K562 (cell line): ENCODE results near the gene JUNB. TPM values are rescaled to one million over a fixed set of nuclear protein-coding genes. Genes with fewer than 3 reads are reported as not detected.

Source experiments
- ATAC-seq: fragments of 200-7000 bp; cut with Tn5 transposase; 3 replicates; pipeline ENCODE4 v1.9.1; 2020; ENCODE audit warnings: moderate library complexity
- BruUV-seq: library from RNA; stranded (reverse); fragments of 400-500 nt; replicated peaks from 2 replicates; lab custom pipeline; 2021; lab: Mats Ljungman, UMichigan
- CTCF ChIA-PET: fragments of 300-600 bp; formaldehyde crosslinking; extraction: SDS; loops from one replicate; lab custom pipeline; 2021; ENCODE audit warnings: low intra/inter-chr PET ratio; lab: Yijun Ruan, JAX
- POLR2A ChIA-PET: fragments of 300-600, 350-650 bp; sonication (Branson Sonifier 250); formaldehyde crosslinking; extraction: SDS; loops from one replicate; lab custom pipeline; 2021; ENCODE audit warnings: antibody characterized with exemption, inconsistent platforms; lab: Yijun Ruan, JAX
- DNase-seq, 4 experiments: peaks; one replicate each; pipeline versions ENCODE4 v3.0.0 to v3.0.0-alpha.2; 2011 to 2018; ENCODE audit warnings: low spot score in 3 of 4, mixed read lengths in 3 of 4; ENCODE audit errors: extremely low read depth in 1 of 4
- FAIRE-seq: peaks from 2 replicates; lab custom pipeline; 2011; peaks lifted over from hg19 to GRCh38; lab: Jason Lieb, UNC
- H2AFZ ChIP-seq: 2 replicates; pipeline ENCODE4 v1.6.0; 2011; ENCODE audit warnings: low read depth, low read length, control low read depth, inconsistent platforms
- H3K27ac ChIP-seq: fragments of 200-600 bp; 3 replicates; pipeline ENCODE4 v1.8.0; 2011; ENCODE audit warnings: low read depth, mild to moderate bottlenecking, control low read depth, inconsistent platforms, low read length, moderate library complexity, mixed read lengths; ENCODE audit errors: extremely low read depth
- H3K27me3 ChIP-seq, 2 experiments: fragments of 300-600 bp in 1 of 2; 2 replicates in 1 of 2; 3 replicates in 1 of 2; pipeline versions ENCODE4 v1.6.0 to v1.8.0; 2011; ENCODE audit warnings: inconsistent platforms in 2 of 2, low read length in 2 of 2, mild to moderate bottlenecking in 1 of 2, mixed read lengths in 1 of 2, moderate library complexity in 1 of 2; ENCODE audit not compliant: control insufficient read depth in 2 of 2, insufficient read depth in 2 of 2
- H3K36me3 ChIP-seq: fragments of 300-600 bp; 3 replicates; pipeline ENCODE4 v1.8.0; 2011; ENCODE audit warnings: mild to moderate bottlenecking, low read length, inconsistent platforms; ENCODE audit not compliant: control insufficient read depth, insufficient read depth
- H3K4me1 ChIP-seq, 2 experiments: fragments of 200-600 bp in 1 of 2; replicated peaks in 1 of 2; 2 replicates in 1 of 2; 3 replicates in 1 of 2; pipeline versions ENCODE4 v1.5.1 to v1.8.0; 2011; ENCODE audit warnings: inconsistent platforms in 2 of 2, low read length in 2 of 2, mild to moderate bottlenecking in 1 of 2, mixed read lengths in 1 of 2, moderate library complexity in 1 of 2; ENCODE audit not compliant: control insufficient read depth in 2 of 2, insufficient read depth in 2 of 2
- H3K4me2 ChIP-seq: 2 replicates; pipeline ENCODE4 v1.6.1; 2011; ENCODE audit warnings: low read length, control low read depth, inconsistent platforms, mixed read lengths; ENCODE audit not compliant: insufficient read depth
- H3K4me3 ChIP-seq: fragments of 200-600 bp; sonication (generic), shearing (Covaris generic); 2 replicates; pipeline ENCODE4 v1.5.1; 2016; ENCODE audit warnings: control low read depth, inconsistent platforms
- H3K79me2 ChIP-seq: fragments of 200-600 bp; 3 replicates; pipeline ENCODE4 v1.8.0; 2011; ENCODE audit warnings: low read length, inconsistent platforms; ENCODE audit not compliant: control insufficient read depth, insufficient read depth
- H3K9ac ChIP-seq, 2 experiments: 2 replicates each; pipeline versions ENCODE4 v1.6.0 to v1.6.1; 2011; ENCODE audit warnings: low read depth in 2 of 2, low read length in 2 of 2, control low read depth in 1 of 2, inconsistent platforms in 1 of 2, mild to moderate bottlenecking in 1 of 2, mixed read lengths in 1 of 2; ENCODE audit not compliant: insufficient read depth in 1 of 2
- H3K9me1 ChIP-seq: one replicate; pipeline ENCODE4 v1.6.0; 2011; ENCODE audit warnings: inconsistent platforms, mild to moderate bottlenecking, low read length, moderate library complexity; ENCODE audit not compliant: control insufficient read depth, insufficient read depth
- H3K9me3 ChIP-seq: replicated peaks from 2 replicates; pipeline ENCODE4 v1.5.1; 2011; ENCODE audit warnings: low read depth, low read length, inconsistent platforms; ENCODE audit not compliant: control insufficient read depth, insufficient read depth
- H4K20me1 ChIP-seq: replicated peaks from 2 replicates; pipeline ENCODE4 v1.6.1; 2011; ENCODE audit warnings: low read length, inconsistent platforms, mixed read lengths; ENCODE audit not compliant: control insufficient read depth, insufficient read depth
- ARNT ChIP-seq, 2 experiments: fragments of 450-650 bp; IDR thresholded peaks; 2 replicates each; pipeline ENCODE4 v1.6.1; 2016; ENCODE audit warnings: mild to moderate bottlenecking in 1 of 2
- CEBPZ ChIP-seq: fragments of 150-350 bp; IDR thresholded peaks from 2 replicates; pipeline ENCODE4 v1.6.1; 2014; ENCODE audit warnings: low read depth, mild to moderate bottlenecking, low read length, borderline replicate concordance
- DIDO1 ChIP-seq: fragments of 450-650 bp; IDR thresholded peaks from 2 replicates; pipeline ENCODE4 v1.6.1; 2016; ENCODE audit warnings: low read depth, missing biosample characterization, missing genetic modification characterization
- HSF4 ChIP-seq: fragments of 250-450 bp; sonication (Bioruptor Pico); IDR thresholded peaks from 2 replicates; pipeline ENCODE4 v2.1.2; 2022; ENCODE audit warnings: mild to moderate bottlenecking, moderate library complexity, borderline replicate concordance
- IFI16 ChIP-seq: fragments of 250-450 bp; sonication (Bioruptor Pico); IDR thresholded peaks from 2 replicates; pipeline ENCODE4 v2.1.2; 2022; ENCODE audit warnings: mild to moderate bottlenecking, inconsistent platforms
- IRF2 ChIP-seq: sonication (generic); formaldehyde crosslinking; IDR thresholded peaks from 2 replicates; pipeline ENCODE4 v1.8.1; 2022; ENCODE audit warnings: mild to moderate bottlenecking, missing genetic modification reagents
- JUN ChIP-seq, 2 experiments: sonication (generic) in 1 of 2; formaldehyde crosslinking in 1 of 2; IDR thresholded peaks; 2 replicates each; pipeline versions ENCODE4 v1.6.1 to v1.8.0; 2012 to 2022; ENCODE audit warnings: borderline replicate concordance in 2 of 2, mild to moderate bottlenecking in 2 of 2, improper control_type of control experiment in 1 of 2, low read depth in 1 of 2, low read length in 1 of 2, missing genetic modification reagents in 1 of 2
- MCM5 ChIP-seq: fragments of 450-650 bp; IDR thresholded peaks from 2 replicates; pipeline ENCODE4 v1.6.1; 2016; ENCODE audit warnings: low read depth
- RB1 ChIP-seq: fragments of 450-650 bp; IDR thresholded peaks from 2 replicates; pipeline ENCODE4 v1.6.1; 2017; ENCODE audit warnings: low read depth, mild to moderate bottlenecking
- SMAD4 ChIP-seq: fragments of 250-450 bp; sonication (Bioruptor Pico); conservative IDR thresholded peaks from 2 replicates; pipeline ENCODE4 v1.8.0; 2021; ENCODE audit warnings: inconsistent platforms, mild to moderate bottlenecking, moderate library complexity
- TFAM ChIP-seq: fragments of 250-450 bp; sonication (Bioruptor Pico); conservative IDR thresholded peaks from 2 replicates; pipeline ENCODE4 v1.5.0; 2021; ENCODE audit warnings: mild to moderate bottlenecking, moderate library complexity
- XRCC3 ChIP-seq: fragments of 450-650 bp; IDR thresholded peaks from 2 replicates; pipeline ENCODE4 v1.6.1; 2017; ENCODE audit warnings: mild to moderate bottlenecking, moderate library complexity
- ZNF384 ChIP-seq: IDR thresholded peaks from 2 replicates; pipeline ENCODE4 v1.6.1; 2012; ENCODE audit warnings: low read depth, low read length, improper control_type of control experiment
- ZNF408 ChIP-seq: fragments of 250-450 bp; sonication (Bioruptor Pico); IDR thresholded peaks from 2 replicates; pipeline ENCODE4 v1.4.0; 2020; ENCODE audit warnings: low read depth, mild to moderate bottlenecking, moderate library complexity
- WGBS: fragments of 100-300 bp; shearing (Covaris generic); methylation state at CpG from one replicate; pipeline ENCODE4 v1.1.6; 2016; ENCODE audit warnings: low coverage, mixed read lengths; ENCODE audit not compliant: insufficient coverage; ENCODE audit errors: missing lambda C conversion rate; 5-methylcytosine and 5-hydroxymethylcytosine counted together
- in situ Hi-C: fragments of 300-500 bp; cut with MboI; formaldehyde crosslinking; loops from 4 replicates; pipeline ENCODE4 v1.15.0; 2018; ENCODE audit warnings: inconsistent platforms, mixed read lengths
- intact Hi-C: fragments of 100-400 bp; cut with micrococcal nuclease; formaldehyde crosslinking; loops from 2 replicates; pipeline ENCODE4 v1.14.2; 2022
- polyA plus RNA-seq, 8 experiments: library from polyadenylated mRNA; depleted of rRNA in 4 of 8; stranded (reverse) in 5 of 8; unstranded in 3 of 8; fragments of >200 nt; fragmentation: Nextera tagmentation in 2 of 8; fragmentation: Illumina TruSeq in 1 of 8; extraction: Ambion mirVana in 2 of 8; extraction: Trizol in 1 of 8; gene quantifications; 2 replicates each; pipeline versions ENCODE4 v1.2.1 to v1.2.3, GENCODE V29; 2011 to 2014; ENCODE audit warnings: inconsistent platforms in 1 of 8, missing spikeins in 1 of 8
- total RNA-seq, 7 experiments: library from RNA; depleted of rRNA in 6 of 7; stranded (reverse); fragments of >200 nt in 6 of 7; fragmentation: Illumina TruSeq in 2 of 7; extraction: Trizol in 2 of 7; gene quantifications; 2 replicates each; pipeline versions ENCODE4 v1.2.1 to v1.2.3, GENCODE V29; 2011 to 2021; ENCODE audit warnings: low replicate concordance in 1 of 7
- TF ChIP-seq, protein P1 (sequence below), 3 experiments: IDR thresholded peaks in 2 of 3; conservative IDR thresholded peaks in 1 of 3; 2 replicates each; pipeline ENCODE4 v1.5.1; 2011 to 2012; ENCODE audit warnings: low read length in 3 of 3, mild to moderate bottlenecking in 3 of 3, control low read depth in 2 of 3, improper control_type of control experiment in 1 of 3, inconsistent platforms in 1 of 3, low read depth in 1 of 3, mixed read lengths in 1 of 3, moderate library complexity in 1 of 3; ENCODE audit not compliant: insufficient read depth in 2 of 3
- TF ChIP-seq, protein P2 (sequence below), 2 experiments: fragments of 450-650 bp in 1 of 2; sonication (generic) in 1 of 2; formaldehyde crosslinking in 1 of 2; IDR thresholded peaks in 1 of 2; conservative IDR thresholded peaks in 1 of 2; 2 replicates each; pipeline versions ENCODE4 v1.6.1 to v1.8.1; 2016 to 2023; ENCODE audit warnings: mild to moderate bottlenecking in 2 of 2, moderate library complexity in 2 of 2, inconsistent platforms in 1 of 2, missing genetic modification reagents in 1 of 2

The JUNB gene
- total and polyA plus RNA-seq, 9 of the 15 experiments (the other 6 are each of a cell fraction or from before 2014, with no cell fraction given), result 0.23 to 88.1 (median 13.1) TPM

- no TSS peak for BruUV-seq
- H2AFZ ChIP-seq, result no peak overlapping the region
- H3K27ac ChIP-seq, result no peak overlapping the region
- WGBS, result 89% methylated on average over 9 of the region's 9 CpGs
- CTCF ChIA-PET, result interaction anchor here (1.0 to 1.3 kb wide), 2 partner anchors 17 to 19 kb away, joined by 3 to 8 read pairs; partner anchors contain the start of gene HOOK2
- no peaks in the 10 kb centered on the region for H3K9me3 ChIP-seq
- DNase-seq (no peak), ATAC-seq (no peak), FAIRE-seq (no peak)
- H4K20me1 ChIP-seq, result peaks cover 13% of the 10 kb centered on the region; the same call in 1 of the 2 replicates
- intact Hi-C loops (loop anchor here (10.0 kb wide), 1 partner anchor 230 kb away; no protein-coding TSS in a partner anchor), in situ Hi-C loops (loop anchor here (5.0 kb wide), 1 partner anchor 83 kb away; no protein-coding TSS in a partner anchor)
- no peak overlapping the region for H3K4me3 ChIP-seq
- POLR2A ChIA-PET, result interaction anchor here (0.6 to 2.3 kb wide), 10 partner anchors 11 to 1267 kb away, joined by 3 to 14 read pairs (median 4); partner anchors contain the start of gene RNASEH2A
- peaks cover 41% of the 10 kb centered on the region for H3K79me2 ChIP-seq
- no peaks in the 10 kb centered on the region for H3K9me1 ChIP-seq
- no peak overlapping the region for H3K4me2 ChIP-seq
- H3K27me3 ChIP-seq, result no peaks in the 10 kb centered on the region
- no peak overlapping the region; a peak in 1 of 4 replicates for H3K9ac ChIP-seq
- H3K36me3 ChIP-seq, result peaks cover 23% of the 10 kb centered on the region; the same call in 2 of the 3 replicates
- H3K4me1 ChIP-seq, result peaks cover 27 to 65% of the 10 kb centered on the region in 2 experiments
- TF ChIP-seq ZNF384 (no peak), TFAM (CRISPR knock-in tag) (no peak), IRF2 (CRISPR knock-in tag) (no peak), RB1 (no peak), CEBPZ (no peak), JUN (IDR thresholded peaks at IDR 0.05; ENCODE audit: borderline replicate concordance, low read depth, low read length) (no peak), JUN (CRISPR knock-in tag; IDR thresholded peaks at IDR 0.05; ENCODE audit: borderline replicate concordance) (no peak), XRCC3 (no peak), ZNF408 (CRISPR knock-in tag) (no peak), SMAD4 (no peak), DIDO1 (tag) (no peak), IFI16 (no peak), MCM5 (no peak), ARNT (IDR thresholded peaks at IDR 0.05) (no peak), HSF4 (no peak)
- TF ChIP-seq, protein P1, sequence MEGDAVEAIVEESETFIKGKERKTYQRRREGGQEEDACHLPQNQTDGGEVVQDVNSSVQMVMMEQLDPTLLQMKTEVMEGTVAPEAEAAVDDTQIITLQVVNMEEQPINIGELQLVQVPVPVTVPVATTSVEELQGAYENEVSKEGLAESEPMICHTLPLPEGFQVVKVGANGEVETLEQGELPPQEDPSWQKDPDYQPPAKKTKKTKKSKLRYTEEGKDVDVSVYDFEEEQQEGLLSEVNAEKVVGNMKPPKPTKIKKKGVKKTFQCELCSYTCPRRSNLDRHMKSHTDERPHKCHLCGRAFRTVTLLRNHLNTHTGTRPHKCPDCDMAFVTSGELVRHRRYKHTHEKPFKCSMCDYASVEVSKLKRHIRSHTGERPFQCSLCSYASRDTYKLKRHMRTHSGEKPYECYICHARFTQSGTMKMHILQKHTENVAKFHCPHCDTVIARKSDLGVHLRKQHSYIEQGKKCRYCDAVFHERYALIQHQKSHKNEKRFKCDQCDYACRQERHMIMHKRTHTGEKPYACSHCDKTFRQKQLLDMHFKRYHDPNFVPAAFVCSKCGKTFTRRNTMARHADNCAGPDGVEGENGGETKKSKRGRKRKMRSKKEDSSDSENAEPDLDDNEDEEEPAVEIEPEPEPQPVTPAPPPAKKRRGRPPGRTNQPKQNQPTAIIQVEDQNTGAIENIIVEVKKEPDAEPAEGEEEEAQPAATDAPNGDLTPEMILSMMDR (IDR thresholded peaks at IDR 0.05 in 2 of 3, conservative IDR thresholded peaks at IDR 0.05 in 1 of 3; ENCODE audit: insufficient read depth in 2 of 3, low read depth in 1 of 3, low read length in 3 of 3), result no peak
- TF ChIP-seq, protein P2, sequence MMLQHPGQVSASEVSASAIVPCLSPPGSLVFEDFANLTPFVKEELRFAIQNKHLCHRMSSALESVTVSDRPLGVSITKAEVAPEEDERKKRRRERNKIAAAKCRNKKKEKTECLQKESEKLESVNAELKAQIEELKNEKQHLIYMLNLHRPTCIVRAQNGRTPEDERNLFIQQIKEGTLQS (IDR thresholded peaks at IDR 0.05), result no peak
- TF ChIP-seq, protein P2 (CRISPR knock-in tag; conservative IDR thresholded peaks at IDR 0.05), result no peak
Measured at GRCh38 chr19:12794971-12795381, 3.7 kb downstream of the JUNB start.
